Upper lobe of left lung (tissue), 4 donors: Measurements from ENCODE around the gene MYO1E.

Experiments
- CTCF ChIP-seq, 6 experiments: fragments of 450-650 bp in 4 of 6; fragments of 200-600 bp in 2 of 6; sonication (generic) in 2 of 6; IDR thresholded peaks; one replicate each; pipeline ENCODE4 v1.5.1; 2016 to 2019; ENCODE audit warnings: antibody characterized with exemption in 6 of 6
- EP300 ChIP-seq, 4 donors: sonication (generic); formaldehyde crosslinking; IDR thresholded peaks; one replicate each; pipeline ENCODE4 v1.5.1; 2017; ENCODE audit warnings: antibody characterized with exemption in 4 of 4, control low read depth in 2 of 4
- POLR2A ChIP-seq, 4 donors: fragments of 450-650 bp; IDR thresholded peaks; one replicate each; pipeline ENCODE4 v1.5.1; 2016 to 2017; ENCODE audit warnings: antibody characterized with exemption in 4 of 4, mild to moderate bottlenecking in 2 of 4

GRCh38 chr15:59312205-59312604, 60.5 kb downstream of the MYO1E start:
- TF ChIP-seq POLR2A (IDR thresholded peaks at IDR 0.05) = no peak
- TF ChIP-seq CTCF (IDR thresholded peaks at IDR 0.05) = no peak
- no peak for TF ChIP-seq EP300 (IDR thresholded peaks at IDR 0.05)
